CD4-positive, alpha-beta T cell (primary cell): Measurements from ENCODE around the gene RPL27A. TPM values are rescaled to one million over a fixed set of nuclear protein-coding genes. Genes with fewer than 3 reads are reported as not detected.

Experiments used
- ATAC-seq: fragments of 200-7000 bp; cut with Tn5 transposase; one replicate; pipeline ENCODE4 v1.10.0; 2022; ENCODE audit warnings: mild to moderate bottlenecking; ENCODE audit not compliant: poor library complexity
- CTCF ChIA-PET: fragments of 350-600 bp; sonication (Branson Sonifier 250); formaldehyde crosslinking; loops from one replicate; lab custom pipeline; 2021; ENCODE audit warnings: antibody characterized with exemption, inconsistent platforms; lab: Charles Lee
- POLR2A ChIA-PET: fragments of 350-600 bp; sonication (Branson Sonifier 250); formaldehyde crosslinking; loops from one replicate; lab custom pipeline; 2021; ENCODE audit warnings: antibody characterized with exemption, inconsistent platforms; lab: Charles Lee
- DNase-seq, 14 experiments: peaks; one replicate each; pipeline ENCODE4 v3.0.0-alpha.2; 2013 to 2020; ENCODE audit warnings: mixed read lengths in 2 of 14
- H3K27ac ChIP-seq, 2 donors: one replicate each; pipeline versions ENCODE4 v1.5.1 to v1.7.0; 2013; ENCODE audit warnings: low read length in 2 of 2, low read depth in 1 of 2, mild to moderate bottlenecking in 1 of 2
- H3K27me3 ChIP-seq, 2 experiments: 1 replicate in 1 of 2; 2 replicates in 1 of 2; pipeline versions ENCODE4 v1.6.1 to v1.7.0; 2013; ENCODE audit warnings: low read length in 2 of 2, control low read depth in 1 of 2, mild to moderate bottlenecking in 1 of 2, moderate library complexity in 1 of 2; ENCODE audit not compliant: insufficient read depth in 2 of 2, control insufficient read depth in 1 of 2
- H3K36me3 ChIP-seq: one replicate; pipeline ENCODE4 v1.6.1; 2013; ENCODE audit warnings: low read length, control low read depth; ENCODE audit not compliant: insufficient read depth
- H3K4me1 ChIP-seq: one replicate; pipeline ENCODE4 v1.6.1; 2013; ENCODE audit warnings: low read length, control low read depth; ENCODE audit not compliant: insufficient read depth
- H3K4me3 ChIP-seq: one replicate; pipeline ENCODE4 v1.5.1; 2013; ENCODE audit warnings: mild to moderate bottlenecking, low read length, moderate library complexity
- H3K9me3 ChIP-seq, 2 experiments: 1 replicate in 1 of 2; 2 replicates in 1 of 2; pipeline versions ENCODE4 v1.6.1 to v1.7.0; 2013; ENCODE audit warnings: low read length in 2 of 2, mild to moderate bottlenecking in 2 of 2, control low read depth in 1 of 2, moderate library complexity in 1 of 2; ENCODE audit not compliant: control insufficient read depth in 1 of 2, insufficient read depth in 1 of 2
- H3K27ac Mint-ChIP-seq: one replicate; pipeline ENCODE4 v1.8.0; 2020; ENCODE audit warnings: mixed read lengths
- H3K27me3 Mint-ChIP-seq: one replicate; pipeline ENCODE4 v1.8.0; 2021; ENCODE audit warnings: mixed read lengths
- H3K36me3 Mint-ChIP-seq: one replicate; pipeline ENCODE4 v1.8.0; 2021; ENCODE audit warnings: low read depth, mixed read lengths
- H3K4me1 Mint-ChIP-seq: one replicate; pipeline ENCODE4 v1.8.0; 2021; ENCODE audit warnings: low read depth, mixed read lengths
- H3K4me3 Mint-ChIP-seq: one replicate; pipeline ENCODE4 v1.8.0; 2020; ENCODE audit warnings: mild to moderate bottlenecking, mixed read lengths
- H3K9me3 Mint-ChIP-seq: one replicate; pipeline ENCODE4 v1.8.0; 2020; ENCODE audit warnings: mixed read lengths
- intact Hi-C, 2 experiments: fragments of 100-400 bp; cut with DNase I in 1 of 2; cut with micrococcal nuclease in 1 of 2; formaldehyde crosslinking; loops; one replicate each; pipeline versions ENCODE4 v1.15.1 to v1.9.0; 2023 to 2025; cut with DNase I, micrococcal nuclease
- total RNA-seq, 174 experiments: library from RNA in 2 of 174; stranded (reverse) in 2 of 174; gene quantifications; one replicate each; pipeline ENCODE4 v1.2.3 and lab custom pipeline; 2021 to 2026
- TF ChIP-seq, protein P1 (sequence below): fragments of 200-600 bp; IDR thresholded peaks from one replicate; pipeline ENCODE4 v1.8.0; 2022; ENCODE audit warnings: antibody characterized with exemption, mild to moderate bottlenecking

Gene RPL27A
- total RNA-seq, 2 experiments from 2014 or later = 1,667 to 1,721 TPM

DNA sequence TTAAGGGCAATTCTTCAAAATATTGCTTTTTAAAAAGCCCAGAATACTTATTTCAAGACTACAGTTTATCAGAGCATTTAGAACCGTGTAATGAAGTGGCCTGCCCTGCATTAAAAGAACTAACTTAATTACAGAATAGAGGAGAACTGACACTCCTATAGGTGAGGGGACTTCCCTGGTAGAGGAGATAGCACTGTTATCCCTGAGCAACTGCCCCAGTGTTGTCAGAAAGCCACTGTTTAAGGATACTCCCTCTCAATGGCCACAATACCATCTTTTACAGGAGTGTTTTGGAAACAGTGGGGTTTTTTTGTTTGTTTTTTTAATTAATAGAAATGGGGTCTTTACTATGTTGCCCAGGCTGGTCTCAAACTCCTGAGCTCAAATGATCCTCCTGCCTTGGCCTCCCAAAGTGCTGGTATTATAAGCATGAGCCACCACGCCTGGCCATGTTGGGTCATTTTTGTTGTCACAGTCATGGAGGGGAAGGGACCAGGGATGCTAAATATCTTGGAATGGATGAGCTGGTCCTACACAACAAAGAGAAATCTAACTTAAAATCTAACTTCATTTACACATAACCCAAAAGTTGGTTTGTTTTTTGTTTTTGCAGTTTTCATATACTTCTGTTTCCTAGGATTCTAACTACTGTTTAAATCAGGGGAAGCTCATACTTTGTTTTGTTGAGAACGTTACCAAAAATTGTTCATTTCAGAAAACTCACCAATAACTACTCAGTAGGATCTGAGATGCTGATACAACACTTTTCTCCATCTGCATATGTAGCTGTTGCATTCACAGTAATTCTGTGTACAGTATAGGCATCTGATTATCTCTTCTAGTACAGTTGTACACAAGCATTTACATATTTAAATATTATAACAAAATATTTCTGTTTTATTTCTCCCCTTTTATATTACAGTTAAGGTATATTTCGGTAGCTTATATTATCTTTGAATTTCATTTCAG lies 8.1 kb downstream of the RPL27A start:
- TF ChIP-seq, protein P1, sequence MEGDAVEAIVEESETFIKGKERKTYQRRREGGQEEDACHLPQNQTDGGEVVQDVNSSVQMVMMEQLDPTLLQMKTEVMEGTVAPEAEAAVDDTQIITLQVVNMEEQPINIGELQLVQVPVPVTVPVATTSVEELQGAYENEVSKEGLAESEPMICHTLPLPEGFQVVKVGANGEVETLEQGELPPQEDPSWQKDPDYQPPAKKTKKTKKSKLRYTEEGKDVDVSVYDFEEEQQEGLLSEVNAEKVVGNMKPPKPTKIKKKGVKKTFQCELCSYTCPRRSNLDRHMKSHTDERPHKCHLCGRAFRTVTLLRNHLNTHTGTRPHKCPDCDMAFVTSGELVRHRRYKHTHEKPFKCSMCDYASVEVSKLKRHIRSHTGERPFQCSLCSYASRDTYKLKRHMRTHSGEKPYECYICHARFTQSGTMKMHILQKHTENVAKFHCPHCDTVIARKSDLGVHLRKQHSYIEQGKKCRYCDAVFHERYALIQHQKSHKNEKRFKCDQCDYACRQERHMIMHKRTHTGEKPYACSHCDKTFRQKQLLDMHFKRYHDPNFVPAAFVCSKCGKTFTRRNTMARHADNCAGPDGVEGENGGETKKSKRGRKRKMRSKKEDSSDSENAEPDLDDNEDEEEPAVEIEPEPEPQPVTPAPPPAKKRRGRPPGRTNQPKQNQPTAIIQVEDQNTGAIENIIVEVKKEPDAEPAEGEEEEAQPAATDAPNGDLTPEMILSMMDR = no peak
- intact Hi-C loops = no loop called here
- H3K27ac Mint-ChIP-seq = peak overlapping the region; percentile 90

GRCh38 chr11:8691601-8692000 lies 9.0 kb downstream of the RPL27A start:
- peaks cover 27% of the 10 kb centered on the region for H3K36me3 Mint-ChIP-seq
- peaks cover 5% of the 10 kb centered on the region for H3K36me3 ChIP-seq
- H3K4me3 Mint-ChIP-seq = peak overlapping the region; percentile 20
- ATAC-seq = no peak
- no peaks in the 10 kb centered on the region for H3K9me3 ChIP-seq
- H3K27ac Mint-ChIP-seq = no peak overlapping the region
- no peaks in the 10 kb centered on the region for H3K27me3 Mint-ChIP-seq
- peaks cover 14% of the 10 kb centered on the region for H3K4me1 ChIP-seq
- intact Hi-C loops = no loop called here
- DNase-seq = no peak
- no peak overlapping the region for H3K4me3 ChIP-seq
- no peak overlapping the region for H3K27ac ChIP-seq
- H3K9me3 Mint-ChIP-seq = no peaks in the 10 kb centered on the region
- POLR2A ChIA-PET = interaction anchor here (1.2 kb wide), 1 partner anchor 9 kb away, joined by 4 read pairs; the partner anchor contains the start of genes RPL27A and TRIM66
- CTCF ChIA-PET = no interaction called here
- peaks cover 27% of the 10 kb centered on the region for H3K4me1 Mint-ChIP-seq
- no peaks in the 10 kb centered on the region for H3K27me3 ChIP-seq
- TF ChIP-seq, protein P1 = no peak

More for the DNA sequence above, 8.1 kb downstream of the RPL27A start:
- no peak for ATAC-seq
- Histone ChIP-seq H3K9me3 (no peaks in the 10 kb centered on the region), H3K27ac (no peak overlapping the region), H3K36me3 (peaks cover 15% of the 10 kb centered on the region), H3K4me3 (no peak overlapping the region), H3K27me3 (no peaks in the 10 kb centered on the region), H3K4me1 (peaks cover 14% of the 10 kb centered on the region)
- H3K9me3 Mint-ChIP-seq = no peaks in the 10 kb centered on the region
- ChIA-PET POLR2A (interaction anchor here (0.9 to 1.2 kb wide), 2 partner anchors 8 to 9 kb away, joined by 3 to 4 read pairs; partner anchors contain the start of genes RPL27A and TRIM66), CTCF (no interaction called here)
- no peak for DNase-seq
- H3K27me3 Mint-ChIP-seq = no peaks in the 10 kb centered on the region
- H3K36me3 Mint-ChIP-seq = peaks cover 36% of the 10 kb centered on the region
- peak overlapping the region; percentile 96 for H3K4me3 Mint-ChIP-seq
- H3K4me1 Mint-ChIP-seq = peaks cover 28% of the 10 kb centered on the region

- Mint-ChIP-seq H3K4me3 (no peak overlapping the region), H3K27ac (no peak overlapping the region), H3K9me3 (no peaks in the 10 kb centered on the region), H3K27me3 (no peaks in the 10 kb centered on the region), H3K4me1 (peaks cover 23% of the 10 kb centered on the region), H3K36me3 (peaks cover 20% of the 10 kb centered on the region)
- TF ChIP-seq, protein P1 = no peak
- no peaks in the 10 kb centered on the region for H3K27me3 ChIP-seq
- no peak overlapping the region for H3K27ac ChIP-seq
- POLR2A ChIA-PET = no interaction called here
- H3K9me3 ChIP-seq = no peaks in the 10 kb centered on the region
- intact Hi-C loops = no loop called here
- CTCF ChIA-PET = no interaction called here
- ATAC-seq (no peak), DNase-seq (no peak)
- peaks cover 13% of the 10 kb centered on the region for H3K4me1 ChIP-seq
- no peaks in the 10 kb centered on the region for H3K36me3 ChIP-seq
- no peak overlapping the region for H3K4me3 ChIP-seq
These were observed 9.8 kb downstream of the RPL27A start for GRCh38 chr11:8692417-8692816.
